MCF 10A (cell line): Measurements from ENCODE around the gene CYB5RL. TPM values are rescaled to one million over a fixed set of nuclear protein-coding genes. Genes with fewer than 3 reads are reported as not detected.

Experiments used
- BruUV-seq: library from RNA; stranded (reverse); fragments of 400-500 nt; replicated peaks from 2 replicates; lab custom pipeline; 2021; lab: Mats Ljungman, UMichigan
- CTCF ChIA-PET: fragments of 300-600 bp; sonication (Branson Sonifier 250); formaldehyde crosslinking; extraction: SDS; loops from one replicate; lab custom pipeline; 2021; ENCODE audit warnings: antibody characterized with exemption, inconsistent platforms; lab: Yijun Ruan, JAX
- POLR2A ChIA-PET: fragments of 300-600, 350-650 bp; sonication (Branson Sonifier 250); formaldehyde crosslinking; extraction: SDS; loops from one replicate; lab custom pipeline; 2020; ENCODE audit warnings: antibody characterized with exemption, inconsistent platforms; lab: Yijun Ruan, JAX
- DNase-seq: peaks from one replicate; pipeline ENCODE4 v3.0.0-alpha.2; 2018; ENCODE audit not compliant: unreplicated experiment
- H3K27ac Mint-ChIP-seq: one replicate; pipeline ENCODE4 v1.8.0; 2022; ENCODE audit warnings: mild to moderate bottlenecking, low read depth, mixed read lengths; ENCODE audit not compliant: unreplicated experiment
- H3K27me3 Mint-ChIP-seq: one replicate; pipeline ENCODE4 v1.8.0; 2022; ENCODE audit warnings: mixed read lengths; ENCODE audit not compliant: insufficient read depth, unreplicated experiment
- H3K36me3 Mint-ChIP-seq: one replicate; pipeline ENCODE4 v1.8.0; 2022; ENCODE audit warnings: mild to moderate bottlenecking, moderate library complexity, mixed read lengths; ENCODE audit not compliant: insufficient read depth, unreplicated experiment
- H3K4me1 Mint-ChIP-seq: one replicate; pipeline ENCODE4 v1.8.0; 2022; ENCODE audit warnings: mixed read lengths; ENCODE audit not compliant: insufficient read depth, unreplicated experiment
- H3K4me3 Mint-ChIP-seq: one replicate; pipeline ENCODE4 v1.8.0; 2022; ENCODE audit warnings: mild to moderate bottlenecking, moderate library complexity, mixed read lengths; ENCODE audit not compliant: unreplicated experiment
- H3K9me3 Mint-ChIP-seq: one replicate; pipeline ENCODE4 v1.8.0; 2022; ENCODE audit warnings: mixed read lengths; ENCODE audit not compliant: unreplicated experiment
- CTCF ChIP-seq: fragments of 200-600 bp; IDR thresholded peaks from one replicate; pipeline ENCODE4 v1.8.0; 2022; ENCODE audit warnings: antibody characterized with exemption, mild to moderate bottlenecking; ENCODE audit not compliant: unreplicated experiment
- intact Hi-C: fragments of 100-400 bp; cut with micrococcal nuclease; formaldehyde crosslinking; loops from 2 replicates; pipeline ENCODE4 v1.14.1; 2022
- total RNA-seq: library from RNA; stranded (reverse); gene quantifications from 2 replicates; pipeline ENCODE4 v1.2.3, GENCODE V29; 2022

Gene CYB5RL
- total RNA-seq, 1 experiment from 2014 or later = 4.6 TPM

- no TSS peak for BruUV-seq
- Mint-ChIP-seq H3K9me3 (no peaks in the 10 kb centered on the region), H3K4me1 (peaks cover 17% of the 10 kb centered on the region), H3K4me3 (no peak overlapping the region), H3K36me3 (no peaks in the 10 kb centered on the region), H3K27ac (no peak overlapping the region), H3K27me3 (no peaks in the 10 kb centered on the region)
- DNase-seq = no peak
- intact Hi-C loops = no loop called here
- POLR2A ChIA-PET = no interaction called here
- TF ChIP-seq CTCF = no peak
- CTCF ChIA-PET = interaction anchor here (0.5 to 0.6 kb wide), 3 partner anchors 9 to 487 kb away, joined by 3 to 4 read pairs (median 3); no protein-coding TSS in a partner anchor
These were observed 48.8 kb downstream of the CYB5RL start for GRCh38 chr1:54151013-54151412.

Other genes starting within 250 kb of the CYB5RL start
- gene LDLRAD1, start 181.8 kb downstream of the CYB5RL start, total RNA-seq = not detected in 2 replicates
- gene TMEM59, start 146.8 kb downstream of the CYB5RL start, total RNA-seq = 192 and 231 TPM in 2 replicates
- gene TCEANC2, start 146.4 kb downstream of the CYB5RL start, total RNA-seq = 3.6 and 6.0 TPM in 2 replicates
- not detected in 2 replicates for gene CDCP2, start 47.0 kb downstream of the CYB5RL start, total RNA-seq
- 98.2 and 128 TPM in 2 replicates for gene MRPL37, start 137 bp upstream of the CYB5RL start, total RNA-seq
- gene SSBP3, start 206.4 kb upstream of the CYB5RL start, total RNA-seq = 6.5 and 8.6 TPM in 2 replicates